Activated naive CD8-positive, alpha-beta T cell treated with anti-CD3 and anti-CD28 coated beads for 36 hours (primary cell): Measurements from ENCODE around the gene CPT1A. TPM values are rescaled to one million over a fixed set of nuclear protein-coding genes. Genes with fewer than 3 reads are reported as not detected.

Experiments
- DNase-seq: peaks from one replicate; pipeline ENCODE4 v3.0.0; 2021
- H3K27ac Mint-ChIP-seq: one replicate; pipeline ENCODE4 v1.8.0; 2022; ENCODE audit warnings: mild to moderate bottlenecking, moderate library complexity, mixed read lengths
- H3K27me3 Mint-ChIP-seq: one replicate; pipeline ENCODE4 v1.8.0; 2022; ENCODE audit warnings: mild to moderate bottlenecking, mixed read lengths
- H3K36me3 Mint-ChIP-seq: one replicate; pipeline ENCODE4 v1.8.0; 2021; ENCODE audit warnings: mild to moderate bottlenecking, mixed read lengths
- H3K4me1 Mint-ChIP-seq: one replicate; pipeline ENCODE4 v1.8.0; 2021; ENCODE audit warnings: mixed read lengths
- H3K4me3 Mint-ChIP-seq: one replicate; pipeline ENCODE4 v1.8.0; 2022; ENCODE audit warnings: mild to moderate bottlenecking, moderate library complexity, mixed read lengths
- H3K9me3 Mint-ChIP-seq: one replicate; pipeline ENCODE4 v1.8.0; 2022; ENCODE audit warnings: mixed read lengths
- total RNA-seq, 2 experiments: library from RNA; stranded (reverse); gene quantifications; one replicate each; pipeline ENCODE4 v1.2.3, GENCODE V29; 2021

CPT1A gene
- total RNA-seq, 2 experiments from 2014 or later, result 12.8 to 15.4 TPM

GRCh38 chr11:68711114-68711513 lies 130.6 kb downstream of the CPT1A start:
- no peak overlapping the region for H3K27ac Mint-ChIP-seq
- no peak overlapping the region for H3K4me3 Mint-ChIP-seq
- H3K9me3 Mint-ChIP-seq, result no peaks in the 10 kb centered on the region
- no peak for DNase-seq
- no peaks in the 10 kb centered on the region for H3K27me3 Mint-ChIP-seq
- H3K36me3 Mint-ChIP-seq, result no peaks in the 10 kb centered on the region
- H3K4me1 Mint-ChIP-seq, result no peaks in the 10 kb centered on the region

GRCh38 chr11:68710409-68710808 lies 131.3 kb downstream of the CPT1A start:
- H3K27me3 Mint-ChIP-seq, result no peaks in the 10 kb centered on the region
- no peaks in the 10 kb centered on the region for H3K4me1 Mint-ChIP-seq
- H3K4me3 Mint-ChIP-seq, result no peak overlapping the region
- DNase-seq, result no peak
- no peaks in the 10 kb centered on the region for H3K36me3 Mint-ChIP-seq
- H3K27ac Mint-ChIP-seq, result no peak overlapping the region
- no peaks in the 10 kb centered on the region for H3K9me3 Mint-ChIP-seq

- Mint-ChIP-seq H3K4me3 (no peak overlapping the region), H3K27me3 (no peaks in the 10 kb centered on the region), H3K9me3 (no peaks in the 10 kb centered on the region), H3K36me3 (no peaks in the 10 kb centered on the region), H3K27ac (no peak overlapping the region), H3K4me1 (no peaks in the 10 kb centered on the region)
- DNase-seq, result no peak
These were observed 132.7 kb downstream of the CPT1A start for GRCh38 chr11:68709062-68709461.

- no peaks in the 10 kb centered on the region for H3K36me3 Mint-ChIP-seq
- H3K27ac Mint-ChIP-seq, result no peak overlapping the region
- H3K9me3 Mint-ChIP-seq, result no peaks in the 10 kb centered on the region
- H3K4me1 Mint-ChIP-seq, result no peaks in the 10 kb centered on the region
- no peak for DNase-seq
- no peaks in the 10 kb centered on the region for H3K27me3 Mint-ChIP-seq
- no peak overlapping the region for H3K4me3 Mint-ChIP-seq
These were observed 134.2 kb downstream of the CPT1A start for GRCh38 chr11:68707527-68707926.

DNA sequence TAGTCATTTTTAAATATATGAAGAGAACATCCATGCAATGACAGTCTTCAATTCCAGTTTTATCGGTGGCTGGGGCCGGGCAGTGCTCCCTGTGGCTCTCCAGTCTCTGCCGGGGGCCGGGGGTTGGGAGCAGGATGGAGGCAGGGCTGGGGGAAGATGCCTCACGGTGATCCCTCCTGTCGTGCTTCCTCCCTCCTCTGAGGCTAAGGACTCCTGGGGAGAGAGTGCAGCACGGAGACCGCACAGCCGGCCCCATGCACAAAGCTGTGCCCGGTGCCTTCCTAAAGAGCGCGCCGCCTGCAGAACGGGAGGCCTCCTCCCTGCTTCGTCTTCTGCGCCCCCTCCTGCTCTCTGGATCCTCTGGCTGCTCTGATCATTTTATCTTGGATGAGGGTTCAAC lies 136.8 kb downstream of the CPT1A start:
- H3K9me3 Mint-ChIP-seq, result no peaks in the 10 kb centered on the region
- H3K4me1 Mint-ChIP-seq, result no peaks in the 10 kb centered on the region
- no peak for DNase-seq
- H3K27me3 Mint-ChIP-seq, result peaks cover 2% of the 10 kb centered on the region
- no peak overlapping the region for H3K27ac Mint-ChIP-seq
- H3K36me3 Mint-ChIP-seq, result peaks cover 1% of the 10 kb centered on the region
- no peak overlapping the region for H3K4me3 Mint-ChIP-seq

Other genes with a start within 250 kb of the CPT1A start
- 1 to 10 TPM; 7.2 to 8.4 TPM for gene GAL, start 157.4 kb downstream of the CPT1A start, total RNA-seq
- 1 to 10 TPM; 2.2 to 3.2 TPM for gene TESMIN, start 90.4 kb downstream of the CPT1A start, total RNA-seq
- gene MRPL21, start 61.9 kb upstream of the CPT1A start, total RNA-seq, result 100 to 1,000 TPM; 118 to 127 TPM
- gene IGHMBP2, start 62.0 kb upstream of the CPT1A start, total RNA-seq, result 10 to 100 TPM; 25.5 to 27.0 TPM
- gene MRGPRD, start 139.1 kb upstream of the CPT1A start, total RNA-seq, result not detected
- not detected for gene MRGPRF, start 171.3 kb upstream of the CPT1A start, total RNA-seq
- gene TPCN2, start 207.0 kb upstream of the CPT1A start, total RNA-seq, result 10 to 100 TPM; 10.9 to 11.3 TPM